NAMALWA (cell line): ENCODE results near the gene ATP6V1E1.
A peak's percentile ranks its signal among the peaks of the same experiment; 100 is the strongest.

Experiments
- DNase-seq: peaks from one replicate; pipeline ENCODE4 v3.0.0-alpha.2; 2015; ENCODE audit warnings: low spot score

The ATP6V1E1 gene

GRCh38 chr22:17633998-17634323, 5.4 kb upstream of the ATP6V1E1 start:
- no peak for DNase-seq

DNA sequence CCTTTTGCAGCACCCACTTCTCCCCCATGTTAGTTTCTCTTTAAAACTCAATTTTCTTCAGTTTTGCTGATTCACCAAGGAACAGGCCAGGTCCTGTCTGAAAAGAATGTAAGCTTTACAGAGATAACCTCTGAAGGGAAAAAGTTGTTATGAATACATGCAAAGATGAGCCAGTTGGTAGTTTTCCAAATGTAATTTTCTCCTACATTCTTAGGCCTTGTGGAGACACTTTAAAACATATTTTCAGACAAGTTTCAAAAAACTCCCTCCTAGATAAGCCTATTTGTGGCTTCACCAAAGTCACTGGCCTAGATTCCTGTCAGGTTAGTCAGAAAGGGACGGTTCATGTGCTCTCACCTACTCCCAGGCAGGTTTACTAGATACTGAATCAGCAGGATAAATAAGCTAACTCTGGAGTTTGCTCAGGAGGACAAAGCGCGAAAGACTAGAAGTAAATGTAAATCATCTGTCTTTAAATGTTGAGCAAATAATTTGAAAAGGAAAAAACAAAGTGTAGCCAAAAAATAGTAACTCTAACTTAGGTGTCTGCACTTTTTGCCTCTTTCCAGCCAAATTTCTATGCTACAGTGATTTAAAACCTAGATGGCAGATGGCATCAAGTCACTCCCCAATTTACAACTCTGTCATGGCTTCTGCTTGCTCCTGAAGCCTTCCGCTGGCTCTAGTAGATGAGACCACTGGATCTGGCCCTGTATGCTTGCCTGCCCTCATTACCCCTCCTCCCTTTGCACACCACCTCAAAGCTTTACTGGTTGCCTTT, 4.9 kb upstream of the ATP6V1E1 start:
- DNase-seq: no peak

DNA sequence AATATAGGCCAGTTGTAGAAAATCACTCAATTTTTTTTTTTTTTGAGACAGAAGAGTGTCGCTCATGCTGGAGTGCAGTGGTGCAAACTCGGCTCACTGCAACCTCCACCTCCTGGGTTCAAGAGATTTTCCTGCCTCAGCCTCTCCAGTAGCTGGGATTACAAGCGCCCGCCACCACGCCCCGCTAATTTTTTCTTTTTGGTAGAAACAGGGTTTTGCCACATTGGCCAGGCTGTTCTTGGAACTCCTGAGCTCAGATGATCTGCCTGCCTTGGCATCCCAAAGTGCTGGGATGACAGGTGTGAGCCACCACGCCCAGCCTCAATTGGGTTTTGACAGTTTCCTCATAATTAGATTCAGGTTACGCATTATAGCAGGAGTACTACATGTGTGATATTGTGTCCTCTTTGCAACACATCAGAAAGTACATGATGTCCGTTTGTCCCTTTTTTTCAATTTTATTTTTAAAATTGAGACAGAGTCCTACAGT, 2.6 kb upstream of the ATP6V1E1 start:
- DNase-seq: no peak

DNA sequence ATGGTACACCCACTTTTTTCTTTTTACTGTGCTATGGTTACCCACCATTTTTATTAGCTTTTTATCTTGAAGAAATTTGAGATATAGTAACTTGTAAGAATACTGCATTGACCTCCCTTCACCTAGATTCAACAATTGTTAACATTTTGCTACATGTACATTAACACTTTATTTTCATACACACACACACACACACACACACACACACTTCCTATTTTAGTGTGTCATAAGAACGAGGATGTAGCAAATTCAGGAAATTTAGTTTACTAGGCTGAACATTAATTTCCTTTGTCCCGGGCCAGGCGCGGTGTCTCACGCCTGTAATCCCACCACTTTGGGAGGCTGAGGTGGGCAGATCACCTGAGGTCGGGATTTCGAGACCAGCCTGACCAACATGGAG, 1.1 kb upstream of the ATP6V1E1 start:
- peak; percentile 15 for DNase-seq

GRCh38 chr22:17629173-17629489, 582 bp upstream of the ATP6V1E1 start:
- no peak for DNase-seq

GRCh38 chr22:17627961-17628405, 566 bp downstream of the ATP6V1E1 start:
- no peak for DNase-seq

- no peak for DNase-seq
Observed at GRCh38 chr22:17613280-17613679, 15.3 kb downstream of the ATP6V1E1 start.

- no peak for DNase-seq
Observed at GRCh38 chr22:17612057-17612456, 16.5 kb downstream of the ATP6V1E1 start.

DNA sequence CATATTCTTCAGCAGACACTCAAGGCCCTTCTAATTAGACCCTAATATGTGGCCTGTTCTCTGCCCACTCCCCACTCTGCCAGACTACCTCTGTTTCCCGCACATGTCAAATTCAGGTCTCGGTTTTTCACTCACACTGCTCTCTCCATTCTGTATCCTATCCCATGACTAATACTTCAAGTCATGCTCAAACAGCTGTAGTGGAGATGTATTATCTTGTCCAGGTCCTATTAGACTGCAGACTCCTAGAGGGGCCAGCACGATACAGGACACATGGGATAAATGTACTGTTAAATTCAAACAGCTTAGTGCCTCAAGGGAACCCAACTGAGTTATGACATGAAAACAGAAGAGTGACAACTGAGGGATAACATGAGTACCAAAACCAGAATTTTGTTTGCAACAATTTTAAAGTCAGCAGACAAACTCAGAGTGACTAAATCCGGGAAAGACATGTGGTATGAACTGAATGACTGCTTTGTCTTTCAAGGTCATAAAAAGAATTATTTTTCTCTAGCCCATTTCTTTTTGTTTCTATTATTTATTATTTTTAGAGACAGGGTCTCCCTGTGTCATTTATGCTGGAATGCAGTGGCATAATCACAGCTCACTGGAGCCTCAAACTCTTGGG, 20.5 kb downstream of the ATP6V1E1 start:
- no peak for DNase-seq

GRCh38 chr22:17606496-17606895, 22.1 kb downstream of the ATP6V1E1 start:
- DNase-seq: no peak

- no peak for DNase-seq
Observed at GRCh38 chr22:17603668-17604067, 24.9 kb downstream of the ATP6V1E1 start.

DNA sequence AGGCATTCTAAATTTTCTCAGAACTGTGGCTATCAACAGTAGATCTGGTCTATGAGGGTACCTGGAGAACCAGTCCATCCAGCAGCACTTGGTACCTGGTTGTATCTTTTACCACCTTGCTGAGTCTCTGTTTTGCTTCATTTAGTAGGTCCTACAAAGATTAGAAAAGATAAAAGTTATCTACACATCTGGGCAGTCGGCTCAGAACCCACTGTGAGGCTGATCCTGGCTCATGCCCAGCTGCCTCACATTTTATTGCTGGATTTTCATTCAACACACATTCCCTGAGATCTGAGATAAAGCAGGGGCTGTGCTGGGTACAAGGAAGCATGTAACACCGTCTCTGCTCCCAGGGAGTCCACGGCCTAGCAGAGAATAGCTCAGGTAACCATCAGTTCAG, 27.5 kb downstream of the ATP6V1E1 start:
- no peak for DNase-seq

- DNase-seq: no peak
Observed at GRCh38 chr22:17598318-17598717, 30.2 kb downstream of the ATP6V1E1 start.

DNA sequence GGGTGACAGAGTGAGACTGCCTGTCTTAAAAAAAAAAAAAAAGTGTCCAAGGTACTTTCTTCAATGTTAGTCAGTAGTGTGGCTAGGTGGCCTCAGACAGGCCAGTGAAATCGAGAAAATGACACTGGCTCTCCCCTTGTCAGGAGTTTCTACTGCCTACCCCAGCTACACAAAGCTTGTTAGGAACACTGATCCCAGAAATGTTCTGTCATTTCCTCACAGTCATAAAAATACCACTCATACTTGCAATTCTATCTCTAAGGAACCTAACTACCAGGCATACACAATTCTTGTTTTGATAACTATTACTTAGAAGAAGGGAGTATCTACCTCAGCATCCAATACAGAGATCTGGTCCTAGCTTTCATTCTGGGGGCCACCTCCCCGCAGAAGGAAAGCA, 31.3 kb downstream of the ATP6V1E1 start:
- no peak for DNase-seq

DNA sequence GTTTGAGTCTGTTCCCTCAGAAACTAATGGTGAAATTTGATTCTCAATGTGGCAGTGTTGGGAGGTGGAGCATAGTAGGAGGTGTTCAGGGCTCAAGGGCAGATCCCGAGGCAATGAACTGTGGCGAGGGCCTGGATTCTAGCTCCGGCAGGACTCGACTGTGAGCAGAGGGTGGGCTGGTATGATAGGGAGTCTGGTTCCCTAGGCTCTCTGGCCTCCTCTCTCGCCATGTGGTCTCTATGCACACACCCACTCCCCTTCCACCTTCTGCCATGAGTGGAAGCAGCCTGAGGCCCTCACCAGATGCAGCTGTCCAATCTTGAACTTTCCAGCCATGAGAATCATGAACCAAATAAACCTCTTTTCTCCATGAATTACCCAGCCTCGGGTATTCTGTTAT, 32.3 kb downstream of the ATP6V1E1 start:
- no peak for DNase-seq

DNA sequence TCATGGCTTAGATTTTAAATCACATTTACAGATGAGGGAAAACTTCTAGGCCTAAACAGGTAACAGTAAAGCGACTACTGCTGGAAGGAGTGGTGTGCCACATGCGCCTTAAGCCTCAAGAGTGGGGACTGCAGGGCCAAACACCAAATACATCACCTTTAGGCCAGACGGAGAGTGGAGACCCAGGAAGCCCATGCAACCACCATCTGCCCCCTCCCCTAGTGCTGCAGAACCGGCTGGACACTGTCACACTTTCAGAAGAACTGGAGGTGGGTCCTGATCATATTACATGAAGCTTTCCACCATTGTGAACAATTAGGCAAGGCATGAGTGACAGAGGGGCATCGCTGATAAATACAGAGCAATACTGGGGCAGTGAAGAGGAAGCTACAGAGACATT, 36.3 kb downstream of the ATP6V1E1 start:
- no peak for DNase-seq

GRCh38 chr22:17590586-17590985, 38.0 kb downstream of the ATP6V1E1 start:
- no peak for DNase-seq

DNA sequence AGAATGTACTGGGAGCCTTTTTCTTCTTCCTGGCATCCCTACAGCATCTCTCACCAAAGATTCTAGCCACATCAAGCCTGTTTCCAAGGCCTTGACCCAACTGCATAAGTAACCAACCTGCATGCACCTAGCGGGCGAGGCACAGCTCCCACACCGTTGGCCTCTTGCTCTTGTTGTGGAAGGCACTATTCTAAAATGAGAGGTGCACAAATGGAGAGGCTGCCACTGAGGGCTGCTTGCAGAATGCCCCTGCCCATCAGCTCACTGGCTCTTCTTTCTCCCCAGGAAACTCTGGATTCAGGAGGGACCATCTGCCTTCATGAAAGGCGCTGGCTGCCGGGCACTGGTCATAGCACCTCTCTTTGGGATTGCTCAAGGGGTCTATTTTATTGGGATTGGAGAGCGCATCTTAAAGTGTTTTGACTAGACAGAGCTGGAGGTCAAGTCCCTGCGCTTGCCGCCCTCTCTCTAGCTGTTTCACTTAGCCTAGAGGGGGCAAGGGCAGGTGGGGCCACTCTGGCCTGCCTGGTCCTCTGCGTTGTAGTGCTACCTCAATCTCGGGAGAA, 38.7 kb downstream of the ATP6V1E1 start:
- no peak for DNase-seq

- no peak for DNase-seq
Observed at GRCh38 chr22:17588606-17589005, 39.9 kb downstream of the ATP6V1E1 start.

DNA sequence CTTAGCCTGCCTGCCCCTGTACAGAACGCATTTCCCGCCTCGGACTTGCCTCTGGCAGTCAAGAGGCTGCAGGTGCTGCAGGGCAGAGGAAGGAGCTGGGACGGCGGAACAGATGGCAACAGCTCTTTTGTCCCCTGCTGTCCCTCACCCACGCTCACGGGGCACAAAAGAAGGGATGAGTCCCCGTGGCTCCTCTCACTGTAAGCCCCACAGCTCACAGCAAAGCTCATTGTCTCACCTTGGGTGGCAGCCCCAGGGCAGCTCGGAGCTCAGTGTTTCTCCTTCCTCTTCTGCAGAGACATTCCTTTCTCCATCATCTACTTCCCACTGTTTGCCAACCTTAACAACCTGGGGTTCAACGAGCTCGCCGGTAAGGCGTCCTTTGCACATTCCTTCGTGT, 40.9 kb downstream of the ATP6V1E1 start:
- DNase-seq: no peak

DNA sequence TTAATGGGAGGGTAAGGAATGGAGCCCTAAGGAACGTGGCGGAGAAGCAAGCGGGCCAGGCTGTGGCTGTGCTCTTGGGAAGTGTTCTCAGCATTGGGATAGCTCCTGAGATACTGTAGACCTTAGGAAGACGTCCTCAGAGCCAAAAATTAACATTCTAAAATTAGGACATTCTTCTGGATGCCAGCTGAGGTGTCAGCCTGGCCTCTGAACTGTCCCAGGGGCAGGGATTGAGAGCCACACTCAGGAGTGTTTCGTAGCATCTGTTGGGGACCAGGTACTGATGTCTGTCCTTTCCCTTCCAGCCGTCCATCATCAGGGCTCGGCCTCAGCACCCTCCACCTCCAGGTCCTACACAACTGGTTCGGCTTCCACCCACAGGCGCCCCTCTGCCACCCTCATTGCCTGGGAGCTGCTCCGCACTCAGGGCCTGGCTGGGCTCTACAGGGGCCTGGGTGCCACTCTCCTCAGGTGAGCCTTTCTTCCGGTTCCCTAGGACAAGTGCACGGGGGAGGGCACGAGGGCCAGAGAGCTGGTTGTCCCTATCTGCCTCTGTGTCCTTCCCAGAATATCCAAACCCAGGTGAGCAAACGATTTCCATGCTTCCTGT, 41.6 kb downstream of the ATP6V1E1 start:
- DNase-seq: no peak

GRCh38 chr22:17583151-17583550, 45.4 kb downstream of the ATP6V1E1 start:
- DNase-seq: no peak

DNA sequence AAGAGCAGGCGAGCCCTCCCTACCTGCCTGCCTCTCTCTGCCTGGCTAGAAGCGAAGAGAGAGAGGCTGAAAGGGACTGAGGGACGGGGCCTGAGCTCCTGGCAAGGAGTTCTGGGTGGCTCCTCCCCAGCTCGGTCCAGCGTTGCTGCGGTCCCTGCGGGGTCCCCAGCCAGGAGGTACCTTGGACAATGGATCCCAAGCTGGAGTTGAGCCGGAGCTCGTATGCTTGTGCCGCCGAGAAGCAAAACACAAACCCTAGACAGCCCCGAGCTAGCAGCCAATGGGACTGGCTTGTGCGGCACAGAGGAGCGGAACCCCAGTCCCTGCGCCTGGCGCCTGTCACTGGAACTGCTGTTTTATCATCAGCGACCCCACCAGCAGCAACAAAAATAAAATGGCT, 46.9 kb downstream of the ATP6V1E1 start:
- DNase-seq: no peak
